A549 (cell line): ENCODE measurements around the gene TSKS.

Experiments used
- CBX2 ChIP-seq: fragments of 200-600 bp; sonication (generic); IDR thresholded peaks from 2 replicates; pipeline ENCODE4 v1.6.1; 2016; ENCODE audit warnings: low read depth, mild to moderate bottlenecking, borderline replicate concordance
- CBX8 ChIP-seq: fragments of 200-600 bp; sonication (generic); IDR thresholded peaks from 2 replicates; pipeline ENCODE4 v1.6.1; 2016
- CEBPB ChIP-seq, 2 experiments: fragments of >200 bp in 1 of 2; sonication (Bioruptor Twin) in 1 of 2; formaldehyde crosslinking in 1 of 2; IDR thresholded peaks; 2 replicates each; pipeline ENCODE4 v1.6.1; 2012 to 2016
- CTCF ChIP-seq: fragments of >200 bp; sonication (Bioruptor Twin); formaldehyde crosslinking; IDR thresholded peaks from 3 replicates; pipeline ENCODE4 v1.5.1; 2016
- EHF ChIP-seq: fragments of 250-450 bp; sonication (Bioruptor Pico); IDR thresholded peaks from 2 replicates; pipeline ENCODE4 v1.5.0; 2020; ENCODE audit warnings: mild to moderate bottlenecking
- EP300 ChIP-seq, 2 experiments: fragments of >200 bp; sonication (Bioruptor Twin); formaldehyde crosslinking; IDR thresholded peaks; 2 replicates in 1 of 2; 3 replicates in 1 of 2; pipeline ENCODE4 v1.6.1; 2016 to 2017
- POLR2A ChIP-seq: IDR thresholded peaks from 2 replicates; pipeline ENCODE4 v1.6.1; 2012; ENCODE audit warnings: mild to moderate bottlenecking, low read length
- RAD21 ChIP-seq, 2 experiments: fragments of >200 bp in 1 of 2; sonication (Bioruptor Twin) in 1 of 2; formaldehyde crosslinking in 1 of 2; IDR thresholded peaks in 1 of 2; conservative IDR thresholded peaks in 1 of 2; 2 replicates in 1 of 2; 3 replicates in 1 of 2; pipeline ENCODE4 v1.6.1; 2012 to 2018; ENCODE audit warnings: inconsistent platforms in 1 of 2
- RARB ChIP-seq: fragments of 250-450 bp; sonication (Bioruptor Pico); IDR thresholded peaks from 2 replicates; pipeline ENCODE4 v1.8.0; 2021; ENCODE audit warnings: mild to moderate bottlenecking, moderate library complexity
- REST ChIP-seq: fragments of 200-600 bp; sonication (generic); IDR thresholded peaks from 2 replicates; pipeline ENCODE4 v1.6.1; 2016; ENCODE audit warnings: antibody characterized with exemption, mild to moderate bottlenecking, moderate library complexity
- USF2 ChIP-seq: fragments of 450-650 bp; IDR thresholded peaks from 2 replicates; pipeline ENCODE4 v1.6.1; 2014; ENCODE audit warnings: antibody characterized with exemption
- ZC3H11A ChIP-seq: fragments of 450-650 bp; IDR thresholded peaks from 2 replicates; pipeline ENCODE4 v1.6.1; 2014; ENCODE audit warnings: antibody characterized with exemption, mild to moderate bottlenecking

- TF ChIP-seq USF2, result no peak
- no peak for TF ChIP-seq CTCF
- no peak for TF ChIP-seq REST
- no peak for TF ChIP-seq RARB (CRISPR knock-in tag)
- TF ChIP-seq EHF, result no peak
- no peak for TF ChIP-seq CEBPB (IDR thresholded peaks at IDR 0.05)
- TF ChIP-seq RAD21 (conservative IDR thresholded peaks at IDR 0.05 in 1 of 2, IDR thresholded peaks at IDR 0.05 in 1 of 2), result no peak
- no peak for TF ChIP-seq POLR2A
- TF ChIP-seq ZC3H11A, result no peak
- TF ChIP-seq CBX2, result no peak
- no peak for TF ChIP-seq CBX8
- TF ChIP-seq EP300 (IDR thresholded peaks at IDR 0.05), result no peak
These were observed 16.8 kb upstream of the TSKS start for GRCh38 chr19:49779731-49780555.
